Measurements from ENCODE around the gene PAX6.

PAX6 gene

GRCh38 chr11:31822175-31822926 is 11.2 kb upstream of the PAX6 start:
- no peak for DNase-seq

- no peak for DNase-seq
These were observed 10.6 kb upstream of the PAX6 start for GRCh38 chr11:31821766-31822165.

- DNase-seq, result no peak
These were observed 10.2 kb upstream of the PAX6 start for GRCh38 chr11:31821235-31821764.

DNA sequence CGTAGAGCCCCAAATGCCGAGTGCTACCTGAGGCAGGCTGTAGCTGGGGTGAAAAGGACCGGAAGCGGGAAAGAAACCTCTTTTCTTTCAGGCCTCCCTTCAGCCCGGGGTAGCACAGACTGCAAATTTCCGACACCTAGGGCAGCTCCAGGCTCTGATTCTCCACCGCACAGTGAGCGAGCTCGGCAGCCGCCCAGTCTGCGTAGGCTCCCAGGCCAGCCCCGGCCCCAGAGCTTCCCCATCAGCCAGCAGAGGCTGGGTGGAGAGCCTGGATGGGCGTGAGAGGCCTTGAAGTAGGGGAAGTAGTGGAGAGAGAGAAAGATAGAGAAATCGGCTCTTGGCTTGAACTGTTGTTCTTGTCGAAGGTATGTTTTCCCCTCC is 9.3 kb upstream of the PAX6 start:
- no peak for DNase-seq

- DNase-seq, result no peak
These were observed 8.7 kb upstream of the PAX6 start for GRCh38 chr11:31819621-31820437.

GRCh38 chr11:31818874-31819331 is 7.8 kb upstream of the PAX6 start:
- DNase-seq, result no peak

- DNase-seq, result no peak
These were observed 7.3 kb upstream of the PAX6 start for GRCh38 chr11:31818425-31818755.

- DNase-seq, result no peak
These were observed 6.7 kb upstream of the PAX6 start for GRCh38 chr11:31817621-31818424.

DNA sequence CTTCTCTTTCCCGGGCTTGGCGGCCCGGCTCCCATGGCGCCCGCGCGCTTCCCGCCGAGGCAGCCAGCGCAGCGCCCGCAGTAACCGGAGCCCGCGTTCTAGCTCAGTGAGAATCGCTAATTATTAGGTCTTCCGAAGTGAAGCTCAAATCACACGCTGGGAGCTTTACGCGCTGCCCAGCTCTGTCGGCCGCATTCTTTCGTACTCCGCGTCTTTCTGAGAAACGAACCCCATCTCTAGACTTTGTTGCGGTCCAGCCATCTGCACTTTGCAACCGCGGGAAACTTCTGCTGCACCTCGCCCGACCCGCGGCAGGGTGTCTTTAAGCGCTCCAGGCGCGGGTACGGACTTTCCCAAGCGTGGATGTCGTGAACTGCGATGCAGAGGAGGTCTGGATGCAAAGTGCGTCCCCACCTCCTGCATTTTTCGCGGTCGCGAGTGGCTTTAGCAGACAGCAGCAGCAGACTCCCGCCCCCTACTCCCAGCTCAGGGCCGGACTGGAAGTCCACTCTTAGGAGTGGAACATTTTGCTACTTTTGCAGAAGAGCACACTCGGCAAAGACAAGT is 6.0 kb upstream of the PAX6 start:
- no peak for DNase-seq

DNA sequence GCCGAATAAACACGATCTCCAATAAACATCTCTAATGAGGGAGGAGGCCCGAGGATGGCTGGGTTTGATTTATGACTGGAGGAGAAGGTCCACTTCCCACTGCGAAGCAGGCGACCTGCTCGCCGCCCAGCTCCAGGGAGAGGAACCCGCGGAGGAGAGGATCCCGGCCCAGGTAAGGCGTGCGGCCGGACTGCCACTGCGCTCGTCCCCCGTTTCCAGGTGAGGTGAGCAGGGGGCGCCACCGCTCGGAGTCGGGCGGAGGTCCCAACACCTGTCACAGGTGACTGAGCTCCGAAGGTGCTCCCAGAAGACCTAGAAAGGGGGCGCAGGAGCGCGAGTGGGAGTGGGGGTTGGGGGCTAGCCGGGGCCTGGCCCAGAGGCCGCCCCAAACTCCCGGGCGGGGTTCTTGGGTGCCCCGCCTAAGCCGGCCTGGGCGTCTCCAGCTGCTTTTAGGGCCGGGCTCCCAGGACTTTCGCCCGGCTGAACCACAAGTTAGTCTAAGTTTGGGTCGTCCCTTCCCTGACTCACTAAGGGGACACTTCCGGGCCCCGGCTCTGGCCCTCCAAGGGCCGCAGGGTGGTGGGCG is 5.4 kb upstream of the PAX6 start:
- no peak for DNase-seq

GRCh38 chr11:31815711-31816467 is 4.8 kb upstream of the PAX6 start:
- DNase-seq, result no peak

- no peak for DNase-seq
These were observed 3.2 kb upstream of the PAX6 start for GRCh38 chr11:31814176-31814868.

GRCh38 chr11:31813391-31814175 is 2.5 kb upstream of the PAX6 start:
- no peak for DNase-seq

- no peak for DNase-seq
These were observed 1.6 kb upstream of the PAX6 start for GRCh38 chr11:31812383-31813381.

DNA sequence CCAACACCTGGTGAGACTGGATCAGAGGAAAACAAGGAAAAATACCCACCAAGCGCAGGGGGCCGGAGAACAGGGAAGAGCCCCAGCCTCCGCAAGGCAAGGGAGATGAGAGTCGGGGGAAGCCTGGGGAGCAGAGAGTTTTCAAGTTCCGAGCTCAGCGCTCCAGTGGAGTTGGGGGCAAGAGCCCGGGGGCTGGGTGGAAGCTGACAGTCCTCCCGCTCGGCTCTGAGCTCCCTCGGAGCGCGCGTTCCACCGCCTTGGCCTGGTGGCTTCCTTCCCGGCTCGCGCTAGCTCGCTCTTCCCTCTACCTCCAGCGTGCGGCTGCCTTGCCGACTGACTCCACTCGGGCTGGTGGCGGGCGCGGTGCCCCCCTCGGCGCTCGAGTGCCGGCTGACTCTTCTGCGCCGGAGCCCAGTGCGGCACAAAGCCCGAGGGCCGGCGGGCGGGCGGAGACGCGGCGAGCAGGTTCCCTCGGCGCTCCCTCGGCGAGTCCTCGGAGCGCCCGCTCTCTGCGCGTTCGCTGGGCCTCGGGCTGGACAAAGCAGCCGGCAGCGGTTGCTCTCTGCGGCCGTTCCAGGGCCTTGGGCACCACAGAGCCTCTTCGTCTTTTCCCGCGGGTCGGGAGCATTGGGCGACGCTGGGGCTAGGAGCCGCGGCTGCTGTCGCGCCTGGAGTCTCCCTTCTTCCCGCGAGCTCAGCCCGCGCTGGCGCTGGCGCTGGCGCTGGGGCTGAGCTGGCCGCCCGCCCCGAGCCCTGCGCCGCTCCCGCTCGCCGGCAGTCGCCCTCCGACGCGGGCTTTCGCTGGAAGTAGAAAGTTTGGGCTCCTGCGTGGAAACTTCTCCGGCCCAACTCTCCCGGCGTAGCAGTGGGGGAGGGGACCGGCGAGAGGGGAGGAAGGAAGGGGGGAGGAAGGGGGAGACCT is 1.0 kb downstream of the PAX6 start:
- no peak for DNase-seq

DNA sequence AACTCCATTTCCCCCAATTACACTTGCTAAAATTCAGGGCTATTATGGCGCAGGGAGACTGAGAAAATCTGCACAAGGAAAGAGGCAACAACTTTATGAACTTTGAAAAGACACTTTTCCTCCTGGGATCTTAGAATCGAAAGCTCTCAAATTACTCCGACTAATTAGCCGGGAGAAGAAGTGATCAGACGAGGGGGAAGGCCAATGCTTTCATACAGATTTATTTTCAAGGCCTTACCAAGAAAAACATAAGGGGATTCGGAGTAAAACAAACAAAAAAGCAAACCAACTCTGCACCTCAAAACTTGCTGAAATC is 1.6 kb downstream of the PAX6 start:
- DNase-seq, result no peak

DNA sequence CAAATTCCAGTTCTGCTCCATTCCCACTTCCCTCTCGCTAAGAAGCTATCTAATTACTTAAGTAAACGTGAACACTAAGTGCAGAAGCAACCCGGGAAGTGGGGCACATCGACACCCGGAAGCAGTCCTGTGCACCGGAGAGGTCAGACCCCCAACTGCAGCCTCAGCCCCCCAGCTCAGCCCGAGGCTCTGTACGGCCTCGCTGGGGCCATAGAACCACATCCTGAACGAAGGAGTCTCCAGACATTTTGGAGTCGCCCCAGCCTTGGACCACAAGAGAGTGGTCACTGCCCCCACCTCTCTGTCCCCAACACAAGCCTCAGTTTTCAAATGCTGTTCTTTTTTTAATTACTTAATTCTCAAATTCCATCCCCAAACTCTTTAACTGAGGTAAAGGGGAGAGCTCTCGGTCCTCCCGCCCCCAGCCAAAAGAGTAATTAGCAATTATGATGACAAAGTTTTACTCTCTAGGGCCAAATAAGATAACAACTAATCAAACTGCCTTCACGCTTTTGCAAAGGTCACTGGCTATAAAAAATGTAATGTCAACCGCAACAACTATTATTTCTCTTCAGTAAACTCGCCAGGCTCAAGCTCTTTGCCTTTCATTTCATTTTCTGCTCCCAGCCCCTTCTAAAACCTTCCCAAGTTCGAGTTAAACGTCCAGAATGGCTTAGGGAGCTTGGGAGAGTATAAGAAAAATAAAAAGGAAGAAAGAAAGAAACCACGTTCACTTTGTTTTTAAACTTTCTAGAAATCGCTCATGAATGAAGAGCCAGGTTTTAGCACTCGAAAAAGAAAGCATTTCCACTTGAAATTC is 2.2 kb downstream of the PAX6 start:
- no peak for DNase-seq
